OCI-LY1 (cell line): ENCODE measurements around the gene NUP153.

Experiments used
- CTCF ChIP-seq: fragments of 200-600 bp; sonication (generic), shearing (Covaris generic); IDR thresholded peaks from 2 replicates; pipeline ENCODE4 v1.5.1; 2017; ENCODE audit warnings: mild to moderate bottlenecking, antibody characterized with exemption, low read length, moderate library complexity, mixed read lengths
- EZH2 ChIP-seq: fragments of 200-600 bp; sonication (generic), shearing (Covaris generic); IDR thresholded peaks from 2 replicates; pipeline ENCODE4 v1.8.0; 2017; ENCODE audit warnings: borderline replicate concordance, mixed run types, mild to moderate bottlenecking, antibody characterized with exemption, low read length, moderate library complexity, mixed read lengths

GRCh38 chr6:17673543-17674254, 33.0 kb downstream of the NUP153 start:
- no peak for TF ChIP-seq CTCF
- TF ChIP-seq EZH2: no peak
